ENCODE data around the gene MAS1. TPM values are rescaled to one million over a fixed set of nuclear protein-coding genes. Genes with fewer than 3 reads are reported as not detected.

MAS1 gene
- total RNA-seq, 1 experiment from 2014 or later, result not detected

DNA sequence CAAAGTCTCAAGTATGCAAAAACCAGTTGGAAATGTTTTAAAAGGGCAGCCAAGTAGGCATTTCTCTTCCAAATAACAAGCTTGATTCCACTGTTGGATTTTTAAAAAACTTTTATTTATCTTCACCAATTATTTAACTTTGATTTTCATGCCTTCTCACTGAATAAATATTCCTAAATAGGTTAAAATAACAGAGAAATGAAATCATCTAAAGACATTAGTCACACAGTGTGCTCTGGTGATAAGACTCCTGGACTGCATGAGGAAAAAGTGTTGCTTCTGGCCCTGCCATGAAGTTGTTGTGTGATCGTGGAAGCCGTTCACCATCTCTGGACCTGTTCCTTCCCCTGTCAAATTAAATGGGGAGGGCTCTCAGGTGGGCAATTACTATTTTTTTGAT, 44.3 kb downstream of the MAS1 start:
- H3K4me1 Mint-ChIP-seq (ENCODE audit: low read depth, unreplicated experiment), result no peaks in the 10 kb centered on the region
- H3K4me3 ChIP-seq (ENCODE audit: low read depth, low read length), result no peak overlapping the region
- no peak for DNase-seq
- H3K4me1 ChIP-seq, result no peaks in the 10 kb centered on the region
- no peak overlapping the region for H3K27ac Mint-ChIP-seq (ENCODE audit: unreplicated experiment)
- H3K27me3 Mint-ChIP-seq (ENCODE audit: insufficient read depth, unreplicated experiment), result peaks cover 14% of the 10 kb centered on the region
- POLR2A ChIA-PET, result no interaction called here
- H3K9me3 ChIP-seq, result 0 out of 2 replicates have a peak, but pooled peaks cover 4% of the 10 kb centered on the region
- H3K27me3 ChIP-seq (replicated peaks; ENCODE audit: control insufficient read depth, insufficient read depth, low read length), result peaks cover 2% of the 10 kb centered on the region; the same call in 1 of the 2 replicates
- intact Hi-C loops (cut with micrococcal nuclease; ENCODE audit: unreplicated experiment), result no loop called here
- no peak overlapping the region for H3K4me3 Mint-ChIP-seq (ENCODE audit: unreplicated experiment)
- BruUV-seq (replicated peaks), result no TSS peak
- no peaks in the 10 kb centered on the region for H3K36me3 ChIP-seq (ENCODE audit: control insufficient read depth, insufficient read depth, low read length)
- CTCF ChIA-PET, result no interaction called here
- no peaks in the 10 kb centered on the region for H3K36me3 Mint-ChIP-seq (ENCODE audit: insufficient read depth, unreplicated experiment)
- H3K9me3 Mint-ChIP-seq (ENCODE audit: unreplicated experiment), result no peaks in the 10 kb centered on the region
- no peak for TF ChIP-seq CTCF (IDR thresholded peaks at IDR 0.05; ENCODE audit: insufficient read depth in 1 of 2, low read depth in 1 of 2, low read length in 1 of 2, severe bottlenecking in 1 of 2, unreplicated experiment in 1 of 2)

DNA sequence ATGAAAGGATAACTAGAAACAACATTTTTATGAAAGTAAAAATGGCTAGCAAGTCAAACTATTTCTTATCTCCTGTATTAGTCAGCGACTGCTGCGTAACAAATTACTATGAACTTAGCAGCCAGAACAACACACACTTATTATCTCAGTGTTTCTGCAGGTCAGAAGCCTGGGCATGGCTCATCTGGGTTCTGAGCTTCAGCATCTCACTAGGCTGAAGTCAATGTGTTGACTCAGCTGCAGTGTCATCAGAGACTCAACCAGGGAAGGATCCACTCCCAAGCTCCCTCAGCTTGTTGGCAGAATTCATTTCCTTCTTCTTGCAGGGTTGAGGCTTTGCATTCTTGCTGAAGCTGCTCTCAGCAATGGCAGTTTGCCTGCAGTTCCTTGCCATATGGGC, 44.8 kb downstream of the MAS1 start:
- H3K9me3 ChIP-seq, result 0 out of 2 replicates have a peak, but pooled peaks cover 4% of the 10 kb centered on the region
- Mint-ChIP-seq H3K4me1 (ENCODE audit: low read depth, unreplicated experiment) (no peaks in the 10 kb centered on the region), H3K9me3 (ENCODE audit: unreplicated experiment) (no peaks in the 10 kb centered on the region), H3K27me3 (ENCODE audit: insufficient read depth, unreplicated experiment) (peaks cover 14% of the 10 kb centered on the region), H3K36me3 (ENCODE audit: insufficient read depth, unreplicated experiment) (no peaks in the 10 kb centered on the region), H3K4me3 (ENCODE audit: unreplicated experiment) (no peak overlapping the region), H3K27ac (ENCODE audit: unreplicated experiment) (no peak overlapping the region)
- no peak for TF ChIP-seq CTCF (IDR thresholded peaks at IDR 0.05; ENCODE audit: insufficient read depth in 1 of 2, low read depth in 1 of 2, low read length in 1 of 2, severe bottlenecking in 1 of 2, unreplicated experiment in 1 of 2)
- H3K36me3 ChIP-seq (ENCODE audit: control insufficient read depth, insufficient read depth, low read length), result no peaks in the 10 kb centered on the region
- POLR2A ChIA-PET, result no interaction called here
- no peak overlapping the region for H3K4me3 ChIP-seq (ENCODE audit: low read depth, low read length)
- DNase-seq, result no peak
- no TSS peak for BruUV-seq (replicated peaks)
- H3K27me3 ChIP-seq (replicated peaks; ENCODE audit: control insufficient read depth, insufficient read depth, low read length), result peaks cover 2% of the 10 kb centered on the region; the same call in 1 of the 2 replicates
- H3K4me1 ChIP-seq, result no peaks in the 10 kb centered on the region
- CTCF ChIA-PET, result no interaction called here
- intact Hi-C loops (cut with micrococcal nuclease; ENCODE audit: unreplicated experiment), result no loop called here

GRCh38 chr6:159939591-159940016, 48.8 kb downstream of the MAS1 start:
- Histone ChIP-seq H3K36me3 (ENCODE audit: control insufficient read depth, insufficient read depth, low read length) (no peaks in the 10 kb centered on the region), H3K4me3 (ENCODE audit: low read depth, low read length) (no peak overlapping the region), H3K4me1 (no peaks in the 10 kb centered on the region), H3K9me3 (peaks cover 13% of the 10 kb centered on the region), H3K27me3 (replicated peaks; ENCODE audit: control insufficient read depth, insufficient read depth, low read length) (no peaks in the 10 kb centered on the region)
- Mint-ChIP-seq H3K9me3 (ENCODE audit: unreplicated experiment) (peaks cover 9% of the 10 kb centered on the region), H3K4me1 (ENCODE audit: low read depth, unreplicated experiment) (peaks cover 6% of the 10 kb centered on the region), H3K27ac (ENCODE audit: unreplicated experiment) (no peak overlapping the region), H3K27me3 (ENCODE audit: insufficient read depth, unreplicated experiment) (peaks cover 12% of the 10 kb centered on the region), H3K4me3 (ENCODE audit: unreplicated experiment) (no peak overlapping the region), H3K36me3 (ENCODE audit: insufficient read depth, unreplicated experiment) (no peaks in the 10 kb centered on the region)
- ChIA-PET CTCF (no interaction called here), POLR2A (no interaction called here)
- DNase-seq, result no peak
- no peak for TF ChIP-seq CTCF (IDR thresholded peaks at IDR 0.05; ENCODE audit: insufficient read depth in 1 of 2, low read depth in 1 of 2, low read length in 1 of 2, severe bottlenecking in 1 of 2, unreplicated experiment in 1 of 2)
- BruUV-seq (replicated peaks), result no TSS peak
- intact Hi-C loops (cut with micrococcal nuclease; ENCODE audit: unreplicated experiment), result no loop called here

Other genes with a start within 250 kb of the MAS1 start
- gene SOD2, start 197.7 kb upstream of the MAS1 start, total RNA-seq (2022), result 109 and 110 TPM in 2 replicates
- 109 and 114 TPM in 2 replicates for gene WTAP, start 163.5 kb upstream of the MAS1 start, total RNA-seq (2022)
- 122 and 131 TPM in 2 replicates for gene ACAT2, start 128.9 kb upstream of the MAS1 start, total RNA-seq (2022)
- 286 and 333 TPM in 2 replicates for gene TCP1, start 101.4 kb upstream of the MAS1 start, total RNA-seq (2022)
- 71.1 and 81.0 TPM in 2 replicates for gene MRPL18, start 100.5 kb upstream of the MAS1 start, total RNA-seq (2022)
- gene PNLDC1, start 90.7 kb upstream of the MAS1 start, total RNA-seq (2022), result 0.26 and 0.32 TPM in 2 replicates
- 91.1 and 92.2 TPM in 2 replicates for gene IGF2R, start 78.1 kb downstream of the MAS1 start, total RNA-seq (2022)
- 1.5 and 2.0 TPM in 2 replicates for gene SLC22A1, start 230.8 kb downstream of the MAS1 start, total RNA-seq (2022)